ENCODE results near the gene PRG3. TPM values are rescaled to one million over a fixed set of nuclear protein-coding genes. Genes with fewer than 3 reads are reported as not detected.

PRG3 gene
- total RNA-seq, 2 experiments from 2014 or later: not detected

DNA sequence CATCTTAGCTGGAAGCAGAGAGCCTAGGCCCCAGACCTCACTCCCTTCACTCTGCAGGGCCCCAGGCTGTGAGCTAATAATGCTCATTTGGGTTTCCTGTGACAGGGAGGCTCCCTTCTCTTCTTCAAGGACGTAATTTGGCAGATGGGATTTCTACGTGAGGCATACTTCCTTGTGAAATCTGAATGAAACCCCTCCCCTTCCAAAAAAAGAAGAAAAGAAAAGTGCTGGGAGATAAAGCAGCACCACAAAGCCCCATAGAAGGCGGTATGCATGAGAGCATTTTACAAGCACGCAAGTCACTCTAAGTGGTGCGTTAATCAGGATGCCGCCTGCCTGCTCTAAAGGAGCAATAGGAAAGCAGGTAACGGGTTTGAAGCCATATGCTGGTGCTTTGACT lies 37.1 kb downstream of the PRG3 start:
- POLR2A ChIA-PET: no interaction called here

DNA sequence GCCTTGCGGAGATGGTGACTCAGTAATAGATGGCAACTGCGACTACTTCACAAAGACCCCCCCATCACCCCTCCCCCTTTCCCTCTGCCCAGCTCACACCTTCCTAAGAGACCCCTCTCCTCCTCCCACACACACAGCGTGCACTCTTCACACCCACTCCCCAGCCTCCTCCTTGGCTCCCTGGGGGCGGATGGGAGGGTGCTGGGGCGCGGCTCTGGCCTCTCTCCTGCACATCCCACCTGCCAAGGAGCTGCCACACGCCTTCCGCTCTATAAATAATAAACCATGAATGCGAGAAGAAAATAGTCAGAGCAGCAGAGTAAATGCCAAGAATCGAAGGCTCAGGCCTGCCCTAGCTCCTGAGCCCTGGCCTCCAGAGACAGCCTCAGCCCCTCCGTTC lies 38.2 kb downstream of the PRG3 start:
- Histone ChIP-seq H3K36me3 (ENCODE audit: insufficient read depth, low read length) (no peaks in the 10 kb centered on the region), H3K4me3 (ENCODE audit: low read length) (no peak overlapping the region), H3K4me1 (ENCODE audit: insufficient read depth, low read length) (peaks cover 6% of the 10 kb centered on the region), H3K9me3 (ENCODE audit: control insufficient read depth in 1 of 2, insufficient read depth in 1 of 2, low read length in 2 of 2) (no peaks in the 10 kb centered on the region), H3K27me3 (ENCODE audit: control insufficient read depth in 1 of 2, insufficient read depth in 2 of 2, low read length in 2 of 2) (no peaks in the 10 kb centered on the region), H3K27ac (ENCODE audit: low read depth in 1 of 2, low read length in 2 of 2) (no peak overlapping the region)
- DNase-seq (no peak), ATAC-seq (ENCODE audit: poor library complexity) (no peak)
- Mint-ChIP-seq H3K27me3 (no peaks in the 10 kb centered on the region), H3K4me1 (ENCODE audit: low read depth) (no peaks in the 10 kb centered on the region), H3K36me3 (ENCODE audit: low read depth) (no peaks in the 10 kb centered on the region), H3K9me3 (no peaks in the 10 kb centered on the region), H3K27ac (no peak overlapping the region), H3K4me3 (no peak overlapping the region)
- ChIA-PET POLR2A (no interaction called here), CTCF (no interaction called here)
- intact Hi-C loops (cut with DNase I, micrococcal nuclease): loop anchor here in 1 of 2 experiments (10.0 kb wide), 2 partner anchors 112 to 1172 kb away; no protein-coding TSS in a partner anchor
- TF ChIP-seq, protein P1, sequence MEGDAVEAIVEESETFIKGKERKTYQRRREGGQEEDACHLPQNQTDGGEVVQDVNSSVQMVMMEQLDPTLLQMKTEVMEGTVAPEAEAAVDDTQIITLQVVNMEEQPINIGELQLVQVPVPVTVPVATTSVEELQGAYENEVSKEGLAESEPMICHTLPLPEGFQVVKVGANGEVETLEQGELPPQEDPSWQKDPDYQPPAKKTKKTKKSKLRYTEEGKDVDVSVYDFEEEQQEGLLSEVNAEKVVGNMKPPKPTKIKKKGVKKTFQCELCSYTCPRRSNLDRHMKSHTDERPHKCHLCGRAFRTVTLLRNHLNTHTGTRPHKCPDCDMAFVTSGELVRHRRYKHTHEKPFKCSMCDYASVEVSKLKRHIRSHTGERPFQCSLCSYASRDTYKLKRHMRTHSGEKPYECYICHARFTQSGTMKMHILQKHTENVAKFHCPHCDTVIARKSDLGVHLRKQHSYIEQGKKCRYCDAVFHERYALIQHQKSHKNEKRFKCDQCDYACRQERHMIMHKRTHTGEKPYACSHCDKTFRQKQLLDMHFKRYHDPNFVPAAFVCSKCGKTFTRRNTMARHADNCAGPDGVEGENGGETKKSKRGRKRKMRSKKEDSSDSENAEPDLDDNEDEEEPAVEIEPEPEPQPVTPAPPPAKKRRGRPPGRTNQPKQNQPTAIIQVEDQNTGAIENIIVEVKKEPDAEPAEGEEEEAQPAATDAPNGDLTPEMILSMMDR (IDR thresholded peaks at IDR 0.05): no peak

More for the DNA sequence above, 37.1 kb downstream of the PRG3 start:
- ATAC-seq (ENCODE audit: poor library complexity): no peak
- H3K4me1 Mint-ChIP-seq (ENCODE audit: low read depth): no peaks in the 10 kb centered on the region
- no peak overlapping the region for H3K27ac ChIP-seq (ENCODE audit: low read depth in 1 of 2, low read length in 2 of 2)
- TF ChIP-seq, protein P1 (IDR thresholded peaks at IDR 0.05): no peak
- no peaks in the 10 kb centered on the region for H3K36me3 Mint-ChIP-seq (ENCODE audit: low read depth)
- no peak overlapping the region for H3K4me3 Mint-ChIP-seq
- no peak for DNase-seq
- no peaks in the 10 kb centered on the region for H3K9me3 Mint-ChIP-seq
- H3K4me3 ChIP-seq (ENCODE audit: low read length): no peak overlapping the region
- no peaks in the 10 kb centered on the region for H3K27me3 Mint-ChIP-seq
- no peak overlapping the region for H3K27ac Mint-ChIP-seq
- CTCF ChIA-PET: interaction anchor here (0.6 kb wide), 1 partner anchor 94 kb away, joined by 4 read pairs; no protein-coding TSS in a partner anchor
- no peaks in the 10 kb centered on the region for H3K9me3 ChIP-seq (ENCODE audit: control insufficient read depth in 1 of 2, insufficient read depth in 1 of 2, low read length in 2 of 2)
- no peaks in the 10 kb centered on the region for H3K36me3 ChIP-seq (ENCODE audit: insufficient read depth, low read length)
- no peaks in the 10 kb centered on the region for H3K27me3 ChIP-seq (ENCODE audit: control insufficient read depth in 1 of 2, insufficient read depth in 2 of 2, low read length in 2 of 2)
- intact Hi-C loops (cut with DNase I, micrococcal nuclease): loop anchor here in 1 of 2 experiments (2.0 to 10.0 kb wide), 3 partner anchors 111 to 1333 kb away; no protein-coding TSS in a partner anchor
- peaks cover 6% of the 10 kb centered on the region for H3K4me1 ChIP-seq (ENCODE audit: insufficient read depth, low read length)

DNA sequence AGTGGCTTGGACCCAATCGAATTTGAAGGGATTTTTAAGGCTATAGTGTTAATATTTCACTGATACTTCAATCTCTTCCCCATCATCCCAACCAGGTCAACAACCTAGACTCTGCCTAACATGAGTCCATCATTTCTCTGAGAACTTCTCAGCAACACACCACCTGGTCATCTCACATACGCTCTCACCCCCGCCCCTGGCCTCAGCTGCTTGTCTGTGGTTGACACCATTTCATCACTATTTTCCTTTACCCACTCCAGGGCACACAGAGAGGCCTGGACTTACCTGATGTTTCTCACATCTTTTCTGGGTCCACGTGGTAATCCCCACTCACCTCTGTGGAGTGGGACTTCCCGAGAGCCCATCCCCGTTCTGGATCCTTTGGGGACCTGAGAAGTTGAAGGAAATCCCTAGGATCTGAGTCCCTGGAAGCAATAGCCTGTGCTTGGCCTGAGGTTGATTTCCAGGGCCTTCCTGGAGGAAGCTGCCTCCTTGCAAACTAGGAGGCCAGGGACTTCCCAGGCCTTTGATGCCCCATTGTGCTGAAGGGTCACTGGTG lies 39.6 kb downstream of the PRG3 start:
- no peak overlapping the region for H3K27ac ChIP-seq (ENCODE audit: low read depth in 1 of 2, low read length in 2 of 2)
- H3K4me3 ChIP-seq (ENCODE audit: low read length): no peak overlapping the region
- peaks cover 11% of the 10 kb centered on the region for H3K4me1 ChIP-seq (ENCODE audit: insufficient read depth, low read length)
- ChIA-PET POLR2A (no interaction called here), CTCF (no interaction called here)
- intact Hi-C loops (cut with DNase I, micrococcal nuclease): loop anchor here in 1 of 2 experiments (10.0 kb wide), 2 partner anchors 113 to 1173 kb away; no protein-coding TSS in a partner anchor
- Mint-ChIP-seq H3K9me3 (no peaks in the 10 kb centered on the region), H3K27me3 (no peaks in the 10 kb centered on the region), H3K27ac (no peak overlapping the region), H3K4me1 (ENCODE audit: low read depth) (peaks cover 5% of the 10 kb centered on the region), H3K4me3 (no peak overlapping the region), H3K36me3 (ENCODE audit: low read depth) (no peaks in the 10 kb centered on the region)
- no peak for ATAC-seq (ENCODE audit: poor library complexity)
- H3K9me3 ChIP-seq (ENCODE audit: control insufficient read depth in 1 of 2, insufficient read depth in 1 of 2, low read length in 2 of 2): no peaks in the 10 kb centered on the region
- H3K27me3 ChIP-seq (ENCODE audit: control insufficient read depth in 1 of 2, insufficient read depth in 2 of 2, low read length in 2 of 2): no peaks in the 10 kb centered on the region
- H3K36me3 ChIP-seq (ENCODE audit: insufficient read depth, low read length): no peaks in the 10 kb centered on the region
- TF ChIP-seq, protein P1 (IDR thresholded peaks at IDR 0.05): no peak
- DNase-seq: no peak
